Esophagus squamous epithelium (tissue), 4 donors: ENCODE measurements around the gene C3orf18.

Experiments
- CTCF ChIP-seq, 6 experiments: fragments of 450-650 bp in 4 of 6; fragments of 200-600 bp in 2 of 6; sonication (generic) in 2 of 6; IDR thresholded peaks; one replicate each; pipeline ENCODE4 v1.5.1; 2016 to 2019; ENCODE audit warnings: antibody characterized with exemption in 6 of 6, mild to moderate bottlenecking in 4 of 6, moderate library complexity in 4 of 6
- POLR2A ChIP-seq, 4 donors: fragments of 450-650 bp; IDR thresholded peaks; one replicate each; pipeline ENCODE4 v1.6.1; 2017; ENCODE audit warnings: antibody characterized with exemption in 4 of 4, mild to moderate bottlenecking in 4 of 4, moderate library complexity in 3 of 4

GRCh38 chr3:50545781-50546180 lies 21.8 kb downstream of the C3orf18 start:
- TF ChIP-seq CTCF (IDR thresholded peaks at IDR 0.05) = no peak
- TF ChIP-seq POLR2A (IDR thresholded peaks at IDR 0.05) = no peak
